Mesenchymal stem cell (in vitro differentiated cells and primary cell): Measurements from ENCODE around the gene TCF21.
A peak's percentile ranks its signal among the peaks of the same experiment; 100 is the strongest.

Source experiments
- DNase-seq: peaks from one replicate; pipeline ENCODE4 v3.0.0-alpha.2; 2013
- H2AFZ ChIP-seq: one replicate; pipeline ENCODE4 v1.6.1; 2013; ENCODE audit warnings: low read depth, mild to moderate bottlenecking, control low read depth, inconsistent platforms, low read length, moderate library complexity
- H2AK5ac ChIP-seq: 2 replicates; pipeline ENCODE4 v1.6.1; 2013; ENCODE audit warnings: low read length, moderate library complexity, mild to moderate bottlenecking, inconsistent platforms; ENCODE audit not compliant: severe bottlenecking
- H2BK120ac ChIP-seq: one replicate; pipeline ENCODE4 v1.6.1; 2013; ENCODE audit warnings: low read depth, mild to moderate bottlenecking, inconsistent platforms, low read length, moderate library complexity
- H2BK12ac ChIP-seq, 2 experiments: one replicate each; pipeline ENCODE4 v1.6.1; 2013; ENCODE audit warnings: inconsistent platforms in 2 of 2, low read length in 2 of 2, mild to moderate bottlenecking in 2 of 2, moderate library complexity in 2 of 2, control low read depth in 1 of 2
- H2BK15ac ChIP-seq: one replicate; pipeline ENCODE4 v1.6.1; 2013; ENCODE audit warnings: mild to moderate bottlenecking, low read depth, inconsistent platforms; ENCODE audit not compliant: poor library complexity, severe bottlenecking
- H2BK5ac ChIP-seq: 2 replicates; pipeline ENCODE4 v1.6.1; 2013; ENCODE audit warnings: low read depth, mild to moderate bottlenecking, low read length, control low read depth, inconsistent platforms; ENCODE audit not compliant: poor library complexity, severe bottlenecking
- H3K14ac ChIP-seq, 2 experiments: one replicate each; pipeline ENCODE4 v1.6.1; 2013; ENCODE audit warnings: inconsistent platforms in 2 of 2, low read length in 2 of 2, control low read depth in 1 of 2, mild to moderate bottlenecking in 1 of 2, moderate library complexity in 1 of 2
- H3K18ac ChIP-seq, 2 experiments: one replicate each; pipeline ENCODE4 v1.6.1; 2013; ENCODE audit warnings: inconsistent platforms in 2 of 2, low read length in 2 of 2, control low read depth in 1 of 2, low read depth in 1 of 2, mild to moderate bottlenecking in 1 of 2
- H3K23ac ChIP-seq, 2 experiments: one replicate each; pipeline ENCODE4 v1.6.1; 2013; ENCODE audit warnings: inconsistent platforms in 2 of 2, low read length in 2 of 2, mild to moderate bottlenecking in 2 of 2, moderate library complexity in 2 of 2, control low read depth in 1 of 2
- H3K27ac ChIP-seq: 2 replicates; pipeline ENCODE4 v1.5.1; 2013; ENCODE audit warnings: mild to moderate bottlenecking, moderate library complexity, low read length, control low read depth, inconsistent platforms; ENCODE audit not compliant: poor library complexity, severe bottlenecking
- H3K27me3 ChIP-seq, 2 experiments: 2 replicates each; pipeline versions ENCODE4 v1.6.1 to v1.7.0; 2013; ENCODE audit warnings: low read length in 2 of 2, mild to moderate bottlenecking in 2 of 2, moderate library complexity in 2 of 2, control low read depth in 1 of 2, inconsistent platforms in 1 of 2; ENCODE audit not compliant: control insufficient read depth in 1 of 2, insufficient read depth in 1 of 2
- H3K36me3 ChIP-seq, 2 experiments: 2 replicates each; pipeline versions ENCODE4 v1.6.1 to v1.7.0; 2013; ENCODE audit warnings: low read length in 2 of 2, control low read depth in 1 of 2, inconsistent platforms in 1 of 2, low read depth in 1 of 2, mild to moderate bottlenecking in 1 of 2; ENCODE audit not compliant: insufficient read depth in 2 of 2, control insufficient read depth in 1 of 2
- H3K4ac ChIP-seq, 2 experiments: one replicate each; pipeline ENCODE4 v1.6.1; 2013; ENCODE audit warnings: inconsistent platforms in 2 of 2, low read length in 2 of 2, mild to moderate bottlenecking in 2 of 2, moderate library complexity in 2 of 2, control low read depth in 1 of 2, low read depth in 1 of 2
- H3K4me1 ChIP-seq: 2 replicates; pipeline ENCODE4 v1.6.1; 2013; ENCODE audit warnings: low read depth, low read length, control low read depth; ENCODE audit not compliant: control insufficient read depth, insufficient read depth
- H3K4me2 ChIP-seq: 2 replicates; pipeline ENCODE4 v1.6.1; 2013; ENCODE audit warnings: low read length, mild to moderate bottlenecking, inconsistent platforms; ENCODE audit not compliant: poor library complexity, severe bottlenecking
- H3K4me3 ChIP-seq, 2 experiments: 2 replicates each; pipeline versions ENCODE4 v1.5.1 to v1.7.0; 2013; ENCODE audit warnings: low read length in 2 of 2, mild to moderate bottlenecking in 2 of 2, control low read depth in 1 of 2, low read depth in 1 of 2; ENCODE audit not compliant: insufficient read depth in 1 of 2
- H3K79me1 ChIP-seq: replicated peaks from 2 replicates; pipeline ENCODE4 v1.6.1; 2013; ENCODE audit warnings: mild to moderate bottlenecking, control low read depth, low read length, inconsistent platforms; ENCODE audit not compliant: poor library complexity, severe bottlenecking
- H3K9ac ChIP-seq: 2 replicates; pipeline ENCODE4 v1.7.0; 2013; ENCODE audit warnings: mild to moderate bottlenecking, low read length, moderate library complexity
- H3K9me3 ChIP-seq: 2 replicates; pipeline ENCODE4 v1.7.0; 2013; ENCODE audit warnings: mild to moderate bottlenecking, low read length; ENCODE audit not compliant: control insufficient read depth
- H4K8ac ChIP-seq: one replicate; pipeline ENCODE4 v1.6.1; 2013; ENCODE audit warnings: inconsistent platforms, mild to moderate bottlenecking, low read length, moderate library complexity
- H4K91ac ChIP-seq: one replicate; pipeline ENCODE4 v1.6.1; 2013; ENCODE audit warnings: mild to moderate bottlenecking, low read length, inconsistent platforms
- WGBS: methylation state at CpG from one replicate; pipeline ENCODE4 v1.1.7; 2013; ENCODE audit warnings: mixed read lengths; 5-methylcytosine and 5-hydroxymethylcytosine counted together

TCF21 gene

DNA sequence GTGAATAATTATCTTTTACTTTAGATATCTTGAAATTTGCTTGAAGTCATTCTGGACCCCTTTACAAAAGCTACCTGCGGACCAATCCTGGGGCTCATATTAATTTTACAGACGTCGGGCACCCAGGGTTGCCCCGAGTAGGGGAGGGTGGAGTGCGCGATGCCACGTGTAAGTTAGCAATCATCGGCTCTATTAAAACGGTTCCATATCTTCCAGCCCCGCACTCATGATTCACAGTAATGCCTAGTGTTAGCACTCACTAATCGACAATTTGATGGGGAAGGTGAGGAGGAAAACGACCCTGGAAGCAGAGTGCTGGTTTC lies 34.9 kb upstream of the TCF21 start:
- H3K14ac ChIP-seq = no peak overlapping the region
- no peak overlapping the region for H3K18ac ChIP-seq
- no peaks in the 10 kb centered on the region for H3K79me1 ChIP-seq
- H2BK15ac ChIP-seq = no peak overlapping the region
- H2BK5ac ChIP-seq = no peak overlapping the region
- H2BK12ac ChIP-seq = peak overlapping the region in 1 of 2 experiments; percentile 31
- no peak overlapping the region for H2AK5ac ChIP-seq
- no peak for DNase-seq
- 33% methylated on average over 11 of the region's 12 CpGs for WGBS
- H3K4ac ChIP-seq = no peak overlapping the region
- no peak overlapping the region for H3K4me3 ChIP-seq
- no peak overlapping the region for H3K9ac ChIP-seq
- H2BK120ac ChIP-seq = no peak overlapping the region
- H3K4me1 ChIP-seq = peaks cover 7% of the 10 kb centered on the region
- no peak overlapping the region for H2AFZ ChIP-seq
- H3K9me3 ChIP-seq = no peaks in the 10 kb centered on the region
- no peaks in the 10 kb centered on the region for H3K36me3 ChIP-seq
- no peak overlapping the region for H4K8ac ChIP-seq
- no peak overlapping the region for H3K27ac ChIP-seq
- H3K23ac ChIP-seq = no peak overlapping the region
- peaks cover 29 to 35% of the 10 kb centered on the region in 2 experiments for H3K27me3 ChIP-seq
- no peak overlapping the region for H4K91ac ChIP-seq
- no peak overlapping the region for H3K4me2 ChIP-seq

DNA sequence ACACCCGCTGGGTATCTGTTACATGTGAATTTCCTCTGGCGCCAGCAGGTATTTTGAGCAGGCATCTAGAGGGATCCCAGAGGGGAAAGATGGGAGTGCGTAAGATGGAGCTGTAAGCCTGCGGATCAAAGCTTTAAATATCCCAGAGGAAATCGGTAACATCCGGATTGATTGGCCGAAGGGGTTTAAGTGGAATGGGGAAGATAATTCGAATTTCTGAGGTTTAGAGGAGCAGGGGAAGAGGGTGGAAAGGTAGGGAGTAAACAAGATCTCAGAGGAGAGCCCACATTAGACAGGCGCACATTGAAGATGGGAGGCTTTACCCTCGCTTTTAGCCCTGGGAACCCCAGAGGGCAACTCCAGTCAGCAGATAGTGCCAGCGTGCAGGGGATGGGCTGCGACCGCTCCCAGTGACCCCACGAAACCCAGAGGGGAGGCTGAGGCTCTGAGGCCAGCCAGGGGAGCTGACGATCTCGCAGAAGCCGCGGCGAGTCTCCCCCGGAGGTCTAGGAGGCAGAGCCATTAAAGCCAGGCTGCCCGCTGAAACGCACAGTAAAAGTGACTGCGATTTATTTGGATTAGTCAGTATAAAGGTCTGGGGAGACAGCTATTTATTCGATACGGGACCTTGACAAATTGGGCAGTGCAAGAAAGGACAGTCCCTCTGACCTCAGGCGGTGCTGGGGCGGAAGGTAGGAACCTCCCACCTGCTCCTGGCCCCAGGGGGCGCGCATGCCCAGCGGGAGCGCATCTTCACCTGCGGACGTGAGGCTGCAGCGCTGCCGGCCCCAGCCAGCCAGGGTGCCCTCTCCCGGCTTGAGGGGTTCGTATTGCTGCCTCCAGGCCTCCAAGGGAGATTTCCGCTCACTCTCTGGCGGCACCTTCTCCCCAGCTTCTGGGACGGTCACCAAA lies 34.3 kb upstream of the TCF21 start:
- Histone ChIP-seq H3K4me1 (peaks cover 7% of the 10 kb centered on the region), H3K9ac (no peak overlapping the region), H2AFZ (peak overlapping the region; percentile 47), H3K18ac (peak overlapping the region in 1 of 2 experiments; percentile 15), H2AK5ac (no peak overlapping the region), H3K4ac (no peak overlapping the region), H2BK15ac (no peak overlapping the region), H3K36me3 (no peaks in the 10 kb centered on the region), H3K4me2 (peak overlapping the region; percentile 37), H3K79me1 (no peaks in the 10 kb centered on the region), H2BK120ac (no peak overlapping the region), H3K27me3 (peaks cover 29 to 35% of the 10 kb centered on the region in 2 experiments), H2BK12ac (peak overlapping the region in 1 of 2 experiments; percentile 31), H3K4me3 (peak overlapping the region; percentile 33 to 46), H3K9me3 (no peaks in the 10 kb centered on the region), H4K91ac (no peak overlapping the region), H3K23ac (peak overlapping the region in 1 of 2 experiments; percentile 90), H2BK5ac (no peak overlapping the region), H3K14ac (peak overlapping the region in 1 of 2 experiments; percentile 89), H4K8ac (peak overlapping the region; percentile 61), H3K27ac (no peak overlapping the region)
- WGBS = 4% methylated on average over 40 of the region's 40 CpGs
- DNase-seq = peak; percentile 40

- Histone ChIP-seq H2BK15ac (no peak overlapping the region), H3K27me3 (peaks cover 29 to 35% of the 10 kb centered on the region in 2 experiments), H2AK5ac (no peak overlapping the region), H3K27ac (no peak overlapping the region), H4K91ac (no peak overlapping the region), H3K4ac (no peak overlapping the region), H3K9ac (no peak overlapping the region), H2AFZ (no peak overlapping the region), H3K4me1 (peaks cover 7% of the 10 kb centered on the region), H2BK5ac (no peak overlapping the region), H3K4me2 (peak overlapping the region; percentile 37), H3K23ac (no peak overlapping the region), H3K18ac (no peak overlapping the region), H2BK12ac (no peak overlapping the region), H2BK120ac (no peak overlapping the region), H3K14ac (no peak overlapping the region), H3K79me1 (no peaks in the 10 kb centered on the region), H3K9me3 (no peaks in the 10 kb centered on the region), H3K36me3 (no peaks in the 10 kb centered on the region), H3K4me3 (peak overlapping the region in 1 of 2 experiments; percentile 46), H4K8ac (no peak overlapping the region)
- no peak for DNase-seq
- WGBS = 48% methylated on average over 7 of the region's 16 CpGs
Observed at GRCh38 chr6:133855276-133855990, 33.5 kb upstream of the TCF21 start.

GRCh38 chr6:133855991-133856370 lies 32.9 kb upstream of the TCF21 start:
- Histone ChIP-seq H4K8ac (no peak overlapping the region), H3K4me2 (no peak overlapping the region), H2BK5ac (no peak overlapping the region), H3K4me3 (no peak overlapping the region), H3K14ac (no peak overlapping the region), H3K9me3 (no peaks in the 10 kb centered on the region), H3K4me1 (peaks cover 7% of the 10 kb centered on the region), H2AFZ (no peak overlapping the region), H4K91ac (no peak overlapping the region), H3K18ac (no peak overlapping the region), H3K79me1 (no peaks in the 10 kb centered on the region), H3K4ac (no peak overlapping the region), H3K23ac (no peak overlapping the region), H2BK15ac (no peak overlapping the region), H2BK12ac (no peak overlapping the region), H3K36me3 (no peaks in the 10 kb centered on the region), H2BK120ac (no peak overlapping the region), H3K27ac (no peak overlapping the region), H3K27me3 (peaks cover 29 to 35% of the 10 kb centered on the region in 2 experiments), H3K9ac (no peak overlapping the region), H2AK5ac (no peak overlapping the region)
- no peak for DNase-seq
- 46% methylated on average over 2 of the region's 3 CpGs for WGBS
